ENCODE results near the gene URI1.
A peak's percentile ranks its signal among the peaks of the same experiment; 100 is the strongest.

The URI1 gene

GRCh38 chr19:29971002-29971401, 29.0 kb downstream of the URI1 start:
- DNase-seq (ENCODE audit: low spot score) = no peak

GRCh38 chr19:29971648-29972047, 29.6 kb downstream of the URI1 start:
- DNase-seq (ENCODE audit: low spot score) = no peak

GRCh38 chr19:29974701-29975100, 32.7 kb downstream of the URI1 start:
- DNase-seq (ENCODE audit: low spot score) = no peak

DNA sequence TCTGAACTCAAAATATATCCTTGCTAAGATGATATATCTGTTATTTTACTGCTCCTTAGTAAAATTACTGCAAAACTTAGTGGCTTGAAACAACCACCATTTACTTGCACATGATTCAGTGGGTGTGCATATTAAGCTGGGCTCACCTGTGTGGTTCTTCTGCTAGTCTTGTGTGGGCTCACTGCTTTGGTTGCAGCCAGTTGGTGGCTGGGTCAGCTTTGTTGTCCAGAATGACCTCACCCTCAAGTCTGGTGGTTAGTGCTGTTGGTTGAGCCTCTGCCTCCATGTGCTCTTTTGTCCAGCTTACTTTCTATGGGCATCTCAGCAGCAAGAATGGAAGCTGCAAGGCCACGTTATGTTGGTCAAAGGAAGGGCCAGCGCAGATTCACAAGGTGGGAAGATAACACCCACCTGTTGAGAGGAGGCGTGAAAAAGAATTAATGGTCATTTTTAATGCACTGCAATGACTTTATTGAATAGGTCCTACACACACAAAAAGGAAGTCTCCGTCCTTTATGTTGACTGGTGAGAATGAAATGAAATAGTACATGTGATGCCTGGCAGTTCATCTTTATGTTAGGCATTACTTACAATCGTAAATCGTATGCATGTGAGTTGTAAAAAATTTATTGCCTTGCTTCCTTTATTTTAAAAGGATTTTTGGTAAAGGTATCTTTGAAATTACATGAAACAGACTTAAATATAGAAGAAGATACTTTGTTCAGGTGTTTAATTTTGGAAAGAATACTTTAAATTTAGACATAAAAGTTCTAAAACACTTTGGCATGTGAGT, 34.3 kb downstream of the URI1 start:
- no peak for DNase-seq (ENCODE audit: low spot score)

DNA sequence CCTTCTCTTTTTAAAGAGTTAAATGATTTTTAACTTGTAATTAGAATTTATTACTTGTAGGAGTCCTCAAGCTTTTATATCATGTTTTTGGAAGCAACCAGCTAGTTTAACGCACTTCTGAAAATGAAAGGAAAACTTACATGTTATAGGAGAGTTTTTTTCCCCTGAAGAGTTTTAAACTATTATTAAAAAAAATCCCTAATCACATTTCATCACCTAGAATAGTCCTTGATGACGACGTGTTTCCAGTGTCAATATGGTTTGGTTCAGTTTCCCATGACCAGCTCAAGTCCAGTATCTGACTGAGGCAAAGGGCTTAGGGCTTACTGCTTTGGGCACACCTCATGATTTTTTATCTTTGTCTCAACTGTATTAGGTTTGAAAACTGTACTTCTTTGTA, 36.0 kb downstream of the URI1 start:
- no peak for DNase-seq (ENCODE audit: low spot score)

- no peak for DNase-seq (ENCODE audit: low spot score)
Observed at GRCh38 chr19:29983568-29983967, 41.5 kb downstream of the URI1 start.

DNA sequence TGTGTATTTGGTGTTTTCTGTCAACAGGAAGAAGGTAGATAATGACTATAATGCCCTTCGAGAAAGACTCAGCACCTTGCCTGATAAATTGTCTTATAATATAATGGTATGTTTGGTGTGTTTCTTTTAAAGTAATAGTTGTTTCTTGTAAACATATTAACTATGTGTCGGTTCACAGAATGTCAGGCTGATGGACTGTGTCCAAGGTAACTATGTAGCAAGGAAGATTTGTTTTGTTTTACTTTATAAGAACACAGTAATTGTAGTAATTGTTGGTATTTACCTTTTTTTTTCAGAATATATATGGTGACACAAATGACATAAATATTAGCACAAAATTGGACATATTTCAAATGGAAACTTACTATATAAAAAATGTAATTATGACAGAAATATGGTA, 43.2 kb downstream of the URI1 start:
- DNase-seq (ENCODE audit: low spot score) = no peak

GRCh38 chr19:29988351-29988750, 46.3 kb downstream of the URI1 start:
- no peak for DNase-seq (ENCODE audit: low spot score)

DNA sequence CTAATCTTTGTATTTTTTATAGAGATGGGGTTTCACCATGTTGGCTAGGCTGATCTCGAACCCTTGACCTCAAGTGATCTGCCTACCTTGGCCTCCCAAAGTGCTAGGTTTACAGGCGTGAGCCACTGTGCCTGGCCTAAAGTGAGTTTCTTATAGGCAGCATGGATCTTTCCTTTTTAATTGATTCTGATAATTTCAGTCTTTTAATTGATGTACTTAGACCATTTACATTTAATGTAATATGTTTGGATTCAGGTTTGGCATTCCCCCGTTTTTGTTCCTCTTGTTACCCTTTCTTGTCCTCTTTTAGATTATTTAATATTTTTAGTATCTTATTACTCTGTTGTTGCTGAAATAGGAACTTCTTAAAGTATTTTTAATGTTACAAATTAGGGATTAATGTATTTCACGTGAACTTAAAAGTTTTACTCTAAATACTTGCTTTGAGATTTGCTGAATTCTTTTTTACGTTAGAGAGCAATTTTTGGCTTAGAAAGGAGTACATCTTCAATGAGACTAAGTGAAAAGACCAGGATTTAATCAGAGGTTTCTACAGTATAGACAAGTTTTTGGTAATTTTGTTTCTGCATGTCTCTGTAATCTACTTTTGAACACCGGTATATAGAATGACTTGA, 50.3 kb downstream of the URI1 start:
- no peak for DNase-seq (ENCODE audit: low spot score)

GRCh38 chr19:29999490-29999889, 57.5 kb downstream of the URI1 start:
- no peak for DNase-seq (ENCODE audit: low spot score)

DNA sequence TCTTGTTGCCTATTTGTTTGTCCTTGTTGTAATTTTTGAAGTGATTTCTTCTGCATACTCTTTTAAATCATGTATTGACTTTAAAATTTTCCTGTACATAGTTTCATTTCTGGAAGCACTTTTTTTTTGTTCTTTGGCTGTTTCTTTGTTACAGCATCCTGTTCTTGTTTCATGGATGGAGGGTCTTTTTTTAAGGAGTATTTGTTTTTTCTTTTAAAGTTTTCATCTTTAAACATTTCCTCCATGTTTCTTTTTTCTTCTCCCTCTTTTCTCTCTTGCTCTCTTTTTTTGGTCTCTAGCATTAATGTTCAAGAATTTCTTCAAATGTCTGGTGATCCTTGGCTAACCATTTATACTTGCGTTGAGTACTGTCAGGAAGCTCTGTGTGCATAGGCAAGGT, 58.8 kb downstream of the URI1 start:
- DNase-seq (ENCODE audit: low spot score) = no peak

GRCh38 chr19:30001301-30001700, 59.3 kb downstream of the URI1 start:
- no peak for DNase-seq (ENCODE audit: low spot score)

DNA sequence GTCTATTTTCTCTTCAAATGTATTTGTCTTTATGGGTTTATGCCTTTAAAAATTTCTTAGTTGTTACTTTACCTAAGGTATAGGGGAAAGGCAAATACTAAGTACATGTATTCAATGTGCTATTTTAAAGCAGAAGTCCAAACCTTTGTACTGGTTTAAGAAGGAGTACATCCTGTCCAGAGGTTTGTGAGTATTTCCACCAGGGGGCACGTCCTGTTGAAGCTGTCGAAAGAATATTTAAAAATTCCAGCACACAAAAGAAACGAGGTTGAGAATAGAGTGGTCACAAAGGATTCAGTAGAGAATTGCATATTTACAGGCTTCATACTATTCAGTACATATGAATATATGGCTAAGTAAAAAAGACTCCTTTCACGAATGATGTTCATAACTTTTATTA, 59.8 kb downstream of the URI1 start:
- no peak for DNase-seq (ENCODE audit: low spot score)

DNA sequence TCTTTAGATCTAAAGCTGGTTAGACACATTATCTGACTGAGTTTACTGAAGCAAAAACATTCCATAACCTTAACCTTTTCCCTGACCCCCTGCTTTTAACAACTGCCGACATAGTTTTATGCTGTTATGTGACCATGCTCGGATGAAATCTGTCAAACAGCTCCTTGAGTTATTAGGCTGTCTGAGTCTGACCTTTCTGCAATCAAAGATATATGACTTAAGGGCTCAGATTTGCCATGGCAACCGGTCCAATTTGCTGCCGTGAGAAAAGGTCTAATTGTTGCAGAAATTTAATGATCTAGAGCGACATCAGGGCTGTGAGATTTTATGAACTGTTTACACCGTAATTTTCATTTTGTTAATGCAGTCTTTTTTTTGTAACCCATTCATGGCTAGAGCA, 61.8 kb downstream of the URI1 start:
- peak; percentile 4 for DNase-seq (ENCODE audit: low spot score)

DNA sequence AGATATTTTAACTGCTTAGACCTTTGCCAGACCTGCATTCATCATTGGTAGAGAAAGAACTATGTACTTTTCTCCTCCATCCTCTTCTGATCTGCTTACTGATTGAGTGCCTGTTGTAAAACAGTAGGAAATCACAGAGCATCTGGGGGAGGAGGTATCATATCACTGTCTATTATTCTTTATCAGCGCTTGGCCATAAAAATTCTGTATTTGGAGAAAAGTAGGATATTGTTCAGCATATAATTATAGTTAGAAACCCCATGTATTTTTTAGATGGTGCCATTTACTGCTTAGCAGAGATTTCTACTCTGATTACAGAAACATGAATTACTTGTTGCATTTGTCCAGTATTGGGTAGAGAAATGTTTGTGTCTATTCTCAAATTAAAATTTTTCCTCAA, 62.4 kb downstream of the URI1 start:
- peak; percentile 3 for DNase-seq (ENCODE audit: low spot score)

GRCh38 chr19:30006207-30006606, 64.2 kb downstream of the URI1 start:
- no peak for DNase-seq (ENCODE audit: low spot score)

DNA sequence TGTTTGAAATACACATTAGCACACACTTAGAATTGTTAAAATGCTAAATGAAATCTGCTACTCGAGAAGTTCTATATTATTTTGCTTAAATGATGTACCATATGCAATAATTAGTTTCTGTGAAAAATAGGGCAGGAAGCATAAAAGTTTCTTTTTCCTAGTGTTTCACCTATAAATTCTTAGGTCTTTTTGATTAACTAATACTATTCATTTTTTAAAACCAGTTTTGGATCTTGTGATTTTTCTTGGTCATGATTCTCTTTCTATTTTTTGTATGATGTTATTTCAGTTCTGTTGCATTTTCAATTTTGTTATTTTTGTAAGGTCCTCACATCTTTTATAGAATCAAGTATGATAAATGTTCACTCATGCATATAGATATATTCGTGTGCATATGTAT, 66.1 kb downstream of the URI1 start:
- no peak for DNase-seq (ENCODE audit: low spot score)

DNA sequence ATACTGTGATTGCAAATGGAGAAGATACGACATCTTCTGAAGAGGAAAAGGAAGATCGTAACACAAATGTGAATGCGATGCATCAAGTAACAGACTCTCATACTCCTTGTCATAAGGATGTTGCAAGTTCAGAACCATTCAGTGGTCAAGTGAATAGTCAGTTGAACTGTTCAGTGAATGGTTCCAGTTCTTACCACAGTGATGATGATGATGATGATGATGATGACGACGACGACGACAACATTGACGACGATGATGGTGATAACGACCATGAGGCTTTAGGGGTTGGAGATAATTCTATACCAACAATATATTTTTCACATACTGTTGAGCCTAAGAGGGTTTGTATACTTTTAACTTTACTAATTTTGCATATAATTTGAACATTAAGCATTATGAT, 67.0 kb downstream of the URI1 start:
- no peak for DNase-seq (ENCODE audit: low spot score)

- no peak for DNase-seq (ENCODE audit: low spot score)
Observed at GRCh38 chr19:30011051-30011578, 69.1 kb downstream of the URI1 start.

DNA sequence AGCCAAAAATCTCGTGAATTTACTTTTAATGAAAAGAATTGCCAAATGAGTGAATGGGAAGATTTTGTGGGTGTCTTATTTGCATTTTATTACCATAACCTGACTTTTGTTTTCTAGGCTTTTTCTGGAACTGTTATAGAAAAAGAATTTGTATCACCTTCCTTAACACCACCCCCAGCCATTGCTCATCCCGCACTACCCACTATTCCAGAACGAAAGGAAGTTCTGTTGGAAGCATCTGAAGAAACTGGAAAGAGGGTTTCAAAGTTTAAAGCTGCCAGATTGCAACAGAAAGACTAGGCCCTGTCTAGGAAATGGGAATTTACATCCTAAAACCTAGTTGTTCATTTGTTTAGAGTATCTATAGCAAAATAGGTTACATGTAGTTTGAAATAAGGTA, 72.7 kb downstream of the URI1 start:
- DNase-seq (ENCODE audit: low spot score) = no peak

GRCh38 chr19:30017172-30017571, 75.1 kb downstream of the URI1 start:
- no peak for DNase-seq (ENCODE audit: low spot score)

DNA sequence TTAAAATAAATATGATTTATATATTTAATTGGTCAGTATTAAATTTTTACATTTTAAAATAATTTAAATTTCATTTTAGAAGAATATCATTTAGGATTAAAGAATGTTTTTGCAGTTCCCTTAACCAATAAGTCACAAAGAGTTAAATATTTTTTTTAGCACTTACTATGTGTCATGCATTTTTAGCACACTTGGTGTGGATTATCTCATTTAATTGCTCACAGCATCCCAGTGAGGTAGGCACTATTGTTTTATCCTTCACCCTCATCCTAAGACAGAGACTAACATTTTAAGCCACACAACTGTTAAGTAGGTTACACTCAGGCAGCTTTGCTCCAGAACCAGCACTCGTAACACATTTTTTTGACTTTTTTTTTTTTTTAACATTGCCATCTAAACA, 78.2 kb downstream of the URI1 start:
- DNase-seq (ENCODE audit: low spot score) = no peak

DNA sequence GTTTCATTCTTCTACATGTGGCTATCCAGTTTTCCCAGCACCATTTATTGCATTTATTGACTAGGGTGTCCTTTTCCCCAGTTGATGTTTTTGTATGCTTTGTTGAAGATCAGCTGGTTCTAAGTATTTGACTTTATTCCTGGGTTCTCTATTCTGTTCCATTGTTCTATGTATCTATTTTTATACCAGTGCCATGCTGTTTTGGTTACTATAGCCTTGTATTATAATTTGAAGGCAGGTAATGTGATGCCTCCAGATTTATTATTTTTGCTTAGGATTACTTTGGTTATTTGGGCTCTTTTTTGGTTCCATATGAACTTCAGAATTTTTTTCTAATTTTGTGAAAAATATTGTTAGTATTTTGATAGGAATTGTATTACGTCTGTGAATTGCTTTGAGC, 80.6 kb downstream of the URI1 start:
- DNase-seq (ENCODE audit: low spot score) = no peak

DNA sequence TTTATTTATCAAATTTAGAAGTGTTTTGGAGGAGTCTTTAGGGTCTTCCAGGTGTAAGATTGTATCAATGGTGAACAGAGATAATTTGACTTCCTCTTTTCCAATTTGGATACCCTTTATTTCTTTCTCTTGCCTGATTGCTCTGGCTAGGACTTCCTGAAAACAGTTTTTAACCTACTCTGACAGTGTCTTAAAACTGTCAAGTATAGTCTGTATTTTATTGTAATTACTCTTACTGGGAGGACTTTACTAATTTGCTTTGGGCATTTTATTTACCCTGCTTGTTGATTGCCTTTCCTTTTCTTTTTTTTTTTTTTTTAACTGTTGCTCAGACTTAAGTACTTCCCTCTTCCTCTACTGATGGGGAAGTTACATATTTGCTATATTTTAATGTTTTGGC, 81.3 kb downstream of the URI1 start:
- no peak for DNase-seq (ENCODE audit: low spot score)

Data from Ammon's horn (tissue), 1 donor.